SK-N-SH (cell line): Measurements from ENCODE around the gene EOLA1.

ENCODE experiments used
- CTCF ChIP-seq: fragments of 200-600 bp; sonication (generic); IDR thresholded peaks from 2 replicates; pipeline ENCODE4 v1.6.1; 2017; ENCODE audit warnings: antibody characterized with exemption, mild to moderate bottlenecking, moderate library complexity
- ELF1 ChIP-seq: IDR thresholded peaks from 2 replicates; pipeline ENCODE4 v1.4.0; 2012
- GABPA ChIP-seq: IDR thresholded peaks from 2 replicates; pipeline ENCODE4 v1.4.0; 2012; ENCODE audit warnings: low read depth, mild to moderate bottlenecking
- JUND ChIP-seq: IDR thresholded peaks from 2 replicates; pipeline ENCODE4 v1.4.0; 2012
- MAX ChIP-seq: IDR thresholded peaks from 2 replicates; pipeline ENCODE4 v1.4.0; 2012; ENCODE audit warnings: low read depth
- MXI1 ChIP-seq: IDR thresholded peaks from 2 replicates; pipeline ENCODE4 v1.6.1; 2012; ENCODE audit warnings: mild to moderate bottlenecking, low read depth, low read length, improper control_type of control experiment
- NRF1 ChIP-seq: IDR thresholded peaks from 2 replicates; pipeline ENCODE4 v1.6.1; 2012; ENCODE audit warnings: low read depth, mild to moderate bottlenecking, low read length
- RAD21 ChIP-seq: IDR thresholded peaks from 2 replicates; pipeline ENCODE4 v1.6.1; 2012; ENCODE audit warnings: mild to moderate bottlenecking, low read length
- TAF1 ChIP-seq: IDR thresholded peaks from 2 replicates; pipeline ENCODE4 v1.6.1; 2012; ENCODE audit warnings: low read depth, mild to moderate bottlenecking, low read length, moderate library complexity, borderline replicate concordance
- USF1 ChIP-seq: IDR thresholded peaks from 2 replicates; pipeline ENCODE4 v1.4.0; 2012; ENCODE audit warnings: low read depth, borderline replicate concordance
- USF2 ChIP-seq: fragments of 150-350 bp; IDR thresholded peaks from 2 replicates; pipeline ENCODE4 v1.6.1; 2017; ENCODE audit warnings: antibody characterized with exemption, low read length, low read depth, borderline replicate concordance
- ZBTB33 ChIP-seq: IDR thresholded peaks from 2 replicates; pipeline ENCODE4 v1.4.0; 2012; ENCODE audit warnings: low read depth, borderline replicate concordance

GRCh38 chrX:149518236-149518635 lies 22.6 kb upstream of the EOLA1 start:
- TF ChIP-seq USF1, result no peak
- TF ChIP-seq CTCF, result no peak
- no peak for TF ChIP-seq MXI1
- TF ChIP-seq ZBTB33, result no peak
- no peak for TF ChIP-seq JUND
- no peak for TF ChIP-seq ELF1
- no peak for TF ChIP-seq RAD21
- TF ChIP-seq NRF1, result no peak
- TF ChIP-seq TAF1, result no peak
- no peak for TF ChIP-seq USF2
- no peak for TF ChIP-seq MAX
- no peak for TF ChIP-seq GABPA
